ENCODE data around the gene PCK2. TPM values are rescaled to one million over a fixed set of nuclear protein-coding genes. Genes with fewer than 3 reads are reported as not detected.

Gene PCK2
- total and polyA plus RNA-seq, 2 of the 13 experiments (the other 11 are each of a cell fraction or from before 2014, with no cell fraction given), result 129 to 272 TPM

DNA sequence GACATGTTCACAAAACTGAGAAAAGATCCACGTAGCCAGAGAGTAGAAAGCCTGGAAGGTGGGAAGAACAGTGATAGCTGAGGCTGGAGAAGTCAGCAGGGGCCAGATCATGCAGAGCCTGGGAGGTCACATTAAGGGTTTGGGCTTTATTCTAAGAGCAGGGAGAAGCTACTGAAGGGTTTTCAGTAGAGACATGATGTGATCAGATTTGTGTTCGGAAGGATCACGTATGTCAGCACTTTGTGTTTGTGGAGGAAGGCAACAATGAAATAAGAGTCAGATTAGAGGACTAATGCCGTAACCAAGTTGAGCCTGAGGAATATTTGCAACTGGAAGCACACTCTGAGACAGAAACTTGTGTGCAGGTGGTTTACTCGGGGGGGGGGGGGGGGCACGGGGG, 4.2 kb upstream of the PCK2 start:
- BruUV-seq (replicated peaks), result no TSS peak
- no peak for FAIRE-seq
- intact Hi-C loops (cut with micrococcal nuclease; ENCODE audit: unreplicated experiment), result loop anchor here (1.0 to 5.0 kb wide), 6 partner anchors 18 to 478 kb away; no protein-coding TSS in a partner anchor

DNA sequence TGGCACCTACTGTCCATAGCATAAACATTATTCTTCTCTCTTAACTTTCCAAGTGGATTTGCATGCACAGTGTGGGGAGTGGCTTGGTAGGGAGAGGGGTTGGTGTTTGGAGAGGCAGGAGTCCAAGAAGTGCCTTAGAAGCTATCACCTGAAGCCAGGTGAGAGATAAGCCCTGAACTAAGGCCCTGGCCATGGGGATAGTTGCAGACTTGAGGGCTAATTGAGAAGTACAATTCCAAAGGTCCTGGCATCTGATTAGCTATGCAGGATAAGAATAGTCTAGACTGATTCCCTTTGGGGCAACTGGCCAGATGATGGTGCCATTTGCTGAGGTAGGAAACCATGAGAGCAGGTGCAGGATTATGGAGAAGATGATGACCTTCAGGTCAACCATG, 2.0 kb upstream of the PCK2 start:
- in situ Hi-C loops (cut with HindIII; ENCODE audit: extremely low pct_ligation_motif_present, low pct_unique_long_range_greater_than_20kb) (loop anchor here (5.0 kb wide), 2 partner anchors 35 to 80 kb away; no protein-coding TSS in a partner anchor), intact Hi-C loops (cut with micrococcal nuclease; ENCODE audit: unreplicated experiment) (loop anchor here (5.0 kb wide), 2 partner anchors 110 to 480 kb away; no protein-coding TSS in a partner anchor)
- H3K79me2 ChIP-seq (ENCODE audit: insufficient read depth, low read length), result peaks cover 26% of the 10 kb centered on the region
- H3K4me3 ChIP-seq (replicated peaks in 1 of 3; ENCODE audit: insufficient read depth in 1 of 3, low read depth in 2 of 3, low read length in 3 of 3), result no peak overlapping the region
- ATAC-seq (no peak), DNase-seq (ENCODE audit: low spot score) (no peak), FAIRE-seq (no peak)
- H3K27ac ChIP-seq (ENCODE audit: extremely low read length, insufficient read depth, low read length), result no peak overlapping the region
- H3K36me3 ChIP-seq (replicated peaks in 1 of 2; ENCODE audit: control insufficient read depth in 1 of 2, insufficient read depth in 2 of 2, low read length in 2 of 2), result peaks cover 6 to 8% of the 10 kb centered on the region in 2 experiments
- H3K9ac ChIP-seq (ENCODE audit: insufficient read depth, low read depth, low read length), result no peak overlapping the region
- peaks cover 67% of the 10 kb centered on the region for H3K4me1 ChIP-seq (ENCODE audit: insufficient read depth, low read length)
- BruUV-seq (replicated peaks), result no TSS peak
- no peak overlapping the region for H3K4me2 ChIP-seq (ENCODE audit: low read depth, low read length)
- ChIA-PET POLR2A (interaction anchor here (1.0 to 14.4 kb wide), 12 partner anchors 11 to 460 kb away, joined by 3 to 627 read pairs (median 128); partner anchors contain the start of genes CARMIL3, CIDEB, DCAF11 and EMC9), CTCF (ENCODE audit: low intra/inter-chr PET ratio, low total read pairs) (interaction anchor here (0.6 to 4.2 kb wide), 5 partner anchors 14 to 78 kb away, joined by 3 to 109 read pairs (median 31); no protein-coding TSS in a partner anchor)
- H3K9me3 ChIP-seq (ENCODE audit: low read length), result no peaks in the 10 kb centered on the region
- peaks cover 0 to 9% of the 10 kb centered on the region in 2 experiments; a peak in 1 of 5 replicates for H3K27me3 ChIP-seq (ENCODE audit: control insufficient read depth in 1 of 2, insufficient read depth in 2 of 2, low read length in 2 of 2)
- H4K20me1 ChIP-seq (ENCODE audit: insufficient read depth, low read length), result 0 out of 2 replicates have a peak, but pooled peaks cover 4% of the 10 kb centered on the region
- H2AFZ ChIP-seq (ENCODE audit: low read length), result no peak overlapping the region
- TF ChIP-seq MBNL3 (CRISPR knock-in tag; conservative IDR thresholded peaks at IDR 0.05) (0 out of 2 replicates have a peak, but pooled peaks have one; percentile 8), NR2F6 (IDR thresholded peaks at IDR 0.05) (peak; percentile 30; the same call in 1 of the 2 replicates), NR2F6 (CRISPR knock-in tag; IDR thresholded peaks at IDR 0.05) (no peak), PHF8 (CRISPR knock-in tag; IDR thresholded peaks at IDR 0.05) (no peak), ZC3H4 (CRISPR knock-in tag; IDR thresholded peaks at IDR 0.05; ENCODE audit: borderline replicate concordance) (peak; percentile 40; the same call in 1 of the 2 replicates), ZSCAN22 (CRISPR knock-in tag; IDR thresholded peaks at IDR 0.05) (0 out of 2 replicates have a peak, but pooled peaks have one; percentile 22), ZNF253 (CRISPR knock-in tag; IDR thresholded peaks at IDR 0.05; ENCODE audit: borderline replicate concordance) (no peak), KMT2A (CRISPR knock-in tag; IDR thresholded peaks at IDR 0.05) (0 out of 2 replicates have a peak, but pooled peaks have one; percentile 35)
- TF ChIP-seq, protein P1, sequence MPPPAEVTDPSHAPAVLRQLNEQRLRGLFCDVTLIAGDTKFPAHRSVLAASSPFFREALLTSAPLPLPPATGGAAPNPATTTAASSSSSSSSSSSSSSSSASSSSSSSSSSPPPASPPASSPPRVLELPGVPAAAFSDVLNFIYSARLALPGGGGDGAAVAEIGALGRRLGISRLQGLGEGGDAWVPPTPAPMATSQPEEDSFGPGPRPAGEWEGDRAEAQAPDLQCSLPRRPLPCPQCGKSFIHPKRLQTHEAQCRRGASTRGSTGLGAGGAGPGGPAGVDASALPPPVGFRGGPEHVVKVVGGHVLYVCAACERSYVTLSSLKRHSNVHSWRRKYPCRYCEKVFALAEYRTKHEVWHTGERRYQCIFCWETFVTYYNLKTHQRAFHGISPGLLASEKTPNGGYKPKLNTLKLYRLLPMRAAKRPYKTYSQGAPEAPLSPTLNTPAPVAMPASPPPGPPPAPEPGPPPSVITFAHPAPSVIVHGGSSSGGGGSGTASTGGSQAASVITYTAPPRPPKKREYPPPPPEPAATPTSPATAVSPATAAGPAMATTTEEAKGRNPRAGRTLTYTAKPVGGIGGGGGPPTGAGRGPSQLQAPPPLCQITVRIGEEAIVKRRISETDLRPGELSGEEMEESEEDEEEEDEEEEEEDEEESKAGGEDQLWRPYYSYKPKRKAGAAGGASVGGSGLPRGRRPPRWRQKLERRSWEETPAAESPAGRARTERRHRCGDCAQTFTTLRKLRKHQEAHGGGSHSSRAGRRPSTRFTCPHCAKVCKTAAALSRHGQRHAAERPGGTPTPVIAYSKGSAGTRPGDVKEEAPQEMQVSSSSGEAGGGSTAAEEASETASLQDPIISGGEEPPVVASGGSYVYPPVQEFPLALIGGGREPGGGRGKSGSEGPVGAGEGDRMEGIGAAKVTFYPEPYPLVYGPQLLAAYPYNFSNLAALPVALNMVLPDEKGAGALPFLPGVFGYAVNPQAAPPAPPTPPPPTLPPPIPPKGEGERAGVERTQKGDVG (CRISPR knock-in tag; IDR thresholded peaks at IDR 0.05; ENCODE audit: borderline replicate concordance), result no peak

More for the DNA sequence above, 4.2 kb upstream of the PCK2 start:
- Histone ChIP-seq H3K36me3 (replicated peaks in 1 of 2; ENCODE audit: control insufficient read depth in 1 of 2, insufficient read depth in 2 of 2, low read length in 2 of 2) (no peaks in the 10 kb centered on the region), H3K79me2 (ENCODE audit: insufficient read depth, low read length) (peaks cover 7% of the 10 kb centered on the region), H3K4me1 (ENCODE audit: insufficient read depth, low read length) (peaks cover 53% of the 10 kb centered on the region), H3K27me3 (ENCODE audit: control insufficient read depth in 1 of 2, insufficient read depth in 2 of 2, low read length in 2 of 2) (peaks cover 2 to 15% of the 10 kb centered on the region in 2 experiments; a peak in 3 of 5 replicates), H3K27ac (ENCODE audit: extremely low read length, insufficient read depth, low read length) (no peak overlapping the region), H4K20me1 (ENCODE audit: insufficient read depth, low read length) (no peaks in the 10 kb centered on the region), H3K9me3 (ENCODE audit: low read length) (no peaks in the 10 kb centered on the region), H3K4me3 (replicated peaks in 1 of 3; ENCODE audit: insufficient read depth in 1 of 3, low read depth in 2 of 3, low read length in 3 of 3) (no peak overlapping the region), H3K4me2 (ENCODE audit: low read depth, low read length) (no peak overlapping the region), H3K9ac (ENCODE audit: insufficient read depth, low read depth, low read length) (no peak overlapping the region), H2AFZ (ENCODE audit: low read length) (no peak overlapping the region)
- CTCF ChIA-PET (ENCODE audit: low intra/inter-chr PET ratio, low total read pairs), result interaction anchor here (0.7 to 4.2 kb wide), 11 partner anchors 8 to 115 kb away, joined by 3 to 109 read pairs (median 4); partner anchors contain the start of gene IRF9
- TF ChIP-seq ZNF232 (CRISPR knock-in tag; IDR thresholded peaks at IDR 0.05; ENCODE audit: borderline replicate concordance) (no peak), MAFF (IDR thresholded peaks at IDR 0.05; ENCODE audit: low read depth, low read length) (peak; percentile 60), MAFK (conservative IDR thresholded peaks at IDR 0.05 in 1 of 2, IDR thresholded peaks at IDR 0.05 in 1 of 2; ENCODE audit: low read length in 2 of 2) (peak; percentile 71 to 85; a peak in 3 of 4 replicates)
- TF ChIP-seq, protein P2, sequence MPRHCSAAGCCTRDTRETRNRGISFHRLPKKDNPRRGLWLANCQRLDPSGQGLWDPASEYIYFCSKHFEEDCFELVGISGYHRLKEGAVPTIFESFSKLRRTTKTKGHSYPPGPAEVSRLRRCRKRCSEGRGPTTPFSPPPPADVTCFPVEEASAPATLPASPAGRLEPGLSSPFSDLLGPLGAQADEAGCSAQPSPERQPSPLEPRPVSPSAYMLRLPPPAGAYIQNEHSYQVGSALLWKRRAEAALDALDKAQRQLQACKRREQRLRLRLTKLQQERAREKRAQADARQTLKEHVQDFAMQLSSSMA (CRISPR knock-in tag; IDR thresholded peaks at IDR 0.05), result peak; percentile 67; the same call in 1 of the 2 replicates
- WGBS (ENCODE audit: low lambda C conversion rate), result 53% methylated on average over 6 of the region's 6 CpGs
- POLR2A ChIA-PET, result interaction anchor here (1.0 to 14.4 kb wide), 10 partner anchors 9 to 106 kb away, joined by 3 to 627 read pairs (median 8); partner anchors contain the start of genes CARMIL3, DCAF11, IRF9 and NRL
- ATAC-seq (no peak), DNase-seq (ENCODE audit: low spot score) (no peak)
- in situ Hi-C loops (cut with HindIII; ENCODE audit: extremely low pct_ligation_motif_present, low pct_unique_long_range_greater_than_20kb), result loop anchor here (5.0 kb wide), 2 partner anchors 33 to 78 kb away; no protein-coding TSS in a partner anchor
